IPS DF 19.7 (cell line): Measurements from ENCODE around the gene POLA1.

ENCODE experiments used
- DNase-seq: peaks from one replicate; pipeline ENCODE4 v3.0.0-alpha.2; 2013; ENCODE audit warnings: low read depth, low spot score

The POLA1 gene

DNA sequence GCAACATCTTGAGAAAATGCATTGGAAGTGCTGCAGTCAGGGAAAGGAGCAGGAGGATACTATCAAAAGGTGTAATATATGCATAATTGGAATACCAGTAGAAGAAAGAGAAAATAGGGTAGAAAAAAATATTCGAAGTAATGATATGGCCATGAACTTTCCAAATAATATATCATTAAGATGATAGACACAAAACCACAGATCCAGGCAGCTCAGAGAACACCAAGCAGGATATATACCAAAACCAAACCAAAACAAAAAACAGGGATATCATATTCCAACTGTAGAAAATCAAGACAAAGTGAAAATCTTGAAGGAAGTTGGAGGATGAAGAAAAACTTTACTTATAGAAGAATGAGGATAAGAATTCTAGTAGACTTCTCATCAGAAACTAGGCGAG lies 9.7 kb upstream of the POLA1 start:
- DNase-seq: no peak

DNA sequence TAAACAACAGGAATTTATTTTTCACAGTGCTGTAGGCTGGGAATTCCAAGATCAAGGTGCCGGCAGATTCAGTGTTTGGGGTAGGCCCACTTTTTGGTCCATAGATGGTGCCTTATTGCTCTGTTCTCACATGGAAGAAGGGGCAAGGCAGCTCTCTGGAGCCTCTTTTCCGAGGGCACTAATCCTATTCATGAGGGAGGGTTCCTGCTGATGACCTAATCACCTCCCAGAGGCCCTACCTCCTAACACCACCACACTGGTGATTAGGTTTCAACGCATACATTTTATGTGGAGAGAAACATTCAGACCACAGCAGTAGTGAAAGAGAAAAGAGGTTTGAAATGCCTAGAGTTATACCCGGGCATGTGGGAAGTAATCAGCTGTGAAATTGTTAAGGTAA lies 1.4 kb upstream of the POLA1 start:
- DNase-seq: no peak

DNA sequence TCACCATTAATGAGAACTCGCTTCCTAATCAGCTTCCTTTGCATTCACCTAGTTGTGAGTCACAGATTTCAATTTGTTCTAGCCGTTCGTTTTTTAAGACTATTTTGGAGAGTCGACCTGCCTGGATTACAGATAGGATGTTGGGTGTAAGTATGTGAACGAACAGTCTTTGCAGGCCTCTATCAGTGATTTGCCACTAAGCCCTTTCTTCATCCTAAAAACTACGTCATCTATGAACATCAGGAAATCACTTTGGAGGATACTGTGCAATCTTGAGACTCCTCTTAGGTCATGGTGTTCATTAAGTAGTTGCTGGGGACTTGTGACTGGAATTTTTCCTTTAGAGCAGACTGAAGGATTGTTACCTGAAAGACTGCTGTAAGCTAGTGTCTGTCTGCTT lies 1.1 kb downstream of the POLA1 start:
- no peak for DNase-seq

DNA sequence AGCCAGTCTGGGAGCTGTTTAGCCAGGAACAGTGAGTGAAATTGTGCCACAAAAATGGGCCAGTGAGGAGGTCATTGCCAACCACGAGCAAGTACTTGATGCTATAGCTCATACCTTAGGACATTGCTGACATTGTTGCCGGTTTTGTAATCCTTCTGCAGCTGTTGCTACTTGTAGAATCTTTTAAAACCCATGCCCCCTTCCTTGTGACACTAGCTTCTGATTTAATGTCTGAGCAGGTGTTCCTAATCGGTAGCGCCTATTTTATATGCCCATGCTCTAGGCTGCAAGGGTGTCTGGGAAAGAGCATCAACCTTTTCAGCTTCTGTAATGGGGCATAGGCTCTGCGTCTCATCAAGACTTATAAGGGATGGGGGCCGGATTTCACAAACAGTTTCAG lies 2.6 kb downstream of the POLA1 start:
- DNase-seq: no peak

DNA sequence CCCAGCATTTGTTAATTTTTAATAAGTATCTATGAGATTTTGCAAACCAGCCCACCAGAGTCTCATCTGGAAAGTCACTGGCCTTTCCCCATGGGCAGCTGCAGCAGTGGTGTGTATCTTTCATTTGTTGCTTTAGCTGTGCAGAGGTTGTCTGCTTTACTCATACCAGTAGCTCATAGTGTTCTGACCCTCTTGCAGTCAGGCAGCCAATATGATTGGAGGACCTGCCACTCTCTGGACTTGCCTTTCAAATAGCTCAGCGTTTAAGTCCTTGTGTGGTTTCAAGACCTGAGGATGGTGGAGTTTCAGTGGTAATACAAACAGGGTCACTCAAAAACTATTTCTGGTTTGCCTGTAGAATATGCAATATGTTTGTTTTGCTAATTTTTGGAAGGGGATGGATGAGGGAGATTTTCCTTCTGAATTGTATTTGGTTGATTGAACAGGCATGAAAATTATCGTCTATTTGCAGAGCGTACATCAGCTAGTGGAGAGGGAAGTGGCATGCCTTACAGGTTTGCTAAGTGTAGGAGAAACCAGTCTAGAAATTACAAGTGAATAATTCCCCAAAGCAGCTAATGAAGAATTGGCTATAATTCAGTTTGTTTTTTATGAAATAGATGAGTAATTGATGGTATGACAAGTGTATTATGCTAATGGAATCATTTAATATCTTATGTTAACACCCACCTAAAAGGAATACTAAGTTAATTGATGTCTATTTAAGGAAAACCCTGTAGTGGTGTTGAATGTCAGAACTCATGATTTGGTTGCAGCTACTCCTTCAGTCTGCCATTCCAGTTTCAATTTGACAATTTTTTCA lies 8.9 kb downstream of the POLA1 start:
- no peak for DNase-seq

DNA sequence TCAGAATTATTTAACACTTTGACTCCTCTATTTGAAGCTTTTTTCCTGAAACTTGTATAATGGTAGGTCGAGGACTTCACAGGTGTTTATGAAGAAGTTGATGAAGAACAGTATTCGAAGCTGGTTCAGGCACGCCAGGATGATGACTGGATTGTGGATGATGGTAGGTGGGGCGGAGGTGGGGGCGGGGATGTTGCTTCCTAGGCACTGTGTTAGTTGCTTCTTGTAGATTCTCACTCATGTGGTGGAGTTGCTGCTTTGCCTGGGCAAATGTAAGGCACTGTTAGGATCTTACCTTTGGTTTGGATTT lies 9.4 kb downstream of the POLA1 start:
- no peak for DNase-seq

DNA sequence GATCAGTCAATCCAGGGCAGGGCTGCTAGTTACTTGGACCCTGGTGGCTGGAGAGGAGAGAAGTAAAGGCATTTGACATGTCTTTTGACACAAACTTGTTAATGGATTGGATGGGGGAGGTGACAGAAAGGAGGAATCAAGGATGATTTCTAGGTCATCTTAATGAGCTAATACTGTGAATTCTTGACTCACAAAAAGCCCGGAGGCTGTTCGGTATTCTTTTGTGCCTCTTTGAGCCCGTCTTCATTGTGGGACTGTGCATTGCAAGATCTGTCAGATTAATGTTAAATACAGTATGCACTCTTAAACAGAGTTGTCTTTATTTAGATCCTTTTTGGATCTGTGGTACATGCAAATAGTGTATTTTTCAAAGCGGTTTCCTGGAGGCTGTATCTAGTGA lies 25.1 kb downstream of the POLA1 start:
- DNase-seq: no peak

DNA sequence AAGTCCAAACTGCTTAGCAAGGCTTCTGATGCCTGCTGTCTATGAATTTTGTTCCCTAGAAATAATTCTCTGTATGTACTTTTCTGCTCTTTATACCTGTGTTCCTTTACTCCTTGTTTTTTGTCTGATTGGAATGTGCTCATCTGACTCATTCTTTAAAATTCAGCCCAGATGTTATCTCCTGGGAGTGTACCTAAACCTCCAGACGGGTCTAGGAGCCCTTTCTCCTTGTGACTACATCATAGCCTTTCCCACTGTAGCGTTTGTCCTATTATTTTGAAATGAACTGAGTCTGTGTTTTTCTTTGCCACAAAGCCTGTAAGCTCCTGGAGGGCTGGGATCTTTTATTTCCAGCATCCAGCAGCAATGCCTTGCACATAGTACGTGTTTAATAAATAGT lies 26.3 kb downstream of the POLA1 start:
- no peak for DNase-seq

DNA sequence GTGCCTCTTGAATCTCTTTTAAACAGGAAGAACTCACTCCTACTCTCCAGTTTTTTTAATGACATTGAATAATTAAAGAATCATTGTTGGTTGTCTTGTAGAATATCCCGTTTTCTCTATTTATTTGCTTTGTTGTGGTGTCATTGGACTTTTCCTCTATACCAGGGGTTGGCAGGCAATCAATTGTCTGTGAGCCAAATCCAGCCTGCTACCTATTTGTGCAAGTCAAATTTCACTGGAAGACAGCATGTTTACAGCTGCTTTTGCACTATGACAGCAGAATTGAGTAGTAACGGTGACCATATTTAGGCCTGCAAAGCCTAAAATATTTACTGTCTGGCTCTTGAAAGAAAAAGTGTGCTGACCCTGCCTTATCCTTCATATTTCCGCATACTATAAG lies 34.8 kb downstream of the POLA1 start:
- no peak for DNase-seq

DNA sequence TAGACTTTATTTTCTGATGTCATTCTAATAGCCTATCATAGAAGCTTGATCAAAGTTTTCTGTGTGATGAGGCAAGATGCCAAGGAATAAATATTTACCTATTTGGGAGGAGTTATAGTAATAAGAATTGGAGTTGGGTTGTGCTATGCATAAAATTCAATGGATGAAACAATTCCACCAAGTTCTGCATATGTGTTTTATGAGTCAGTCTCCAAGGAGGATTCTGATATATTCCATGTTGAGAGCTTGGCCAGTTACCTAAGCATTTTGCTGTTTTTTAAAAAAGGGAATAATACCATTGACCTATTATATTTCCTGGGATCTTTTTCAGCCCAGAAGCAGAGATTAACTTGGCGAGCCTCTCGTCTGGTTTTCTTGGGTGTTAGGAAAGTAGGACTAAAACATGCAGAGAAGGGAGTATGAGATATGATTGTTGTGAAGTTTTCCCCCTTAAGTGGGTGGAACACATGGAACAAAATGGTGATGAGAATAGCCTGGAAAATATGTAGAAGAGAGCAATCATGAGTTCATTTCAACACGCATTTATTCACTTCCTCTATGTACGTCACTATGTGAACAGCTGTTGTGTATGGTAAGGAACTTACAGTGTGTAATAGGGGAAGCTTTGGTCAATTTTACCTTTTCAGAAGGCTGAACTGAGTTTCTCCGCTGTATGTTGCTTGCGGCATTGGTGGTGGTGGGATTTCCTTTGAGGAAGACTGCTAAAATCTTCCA lies 39.2 kb downstream of the POLA1 start:
- no peak for DNase-seq

DNA sequence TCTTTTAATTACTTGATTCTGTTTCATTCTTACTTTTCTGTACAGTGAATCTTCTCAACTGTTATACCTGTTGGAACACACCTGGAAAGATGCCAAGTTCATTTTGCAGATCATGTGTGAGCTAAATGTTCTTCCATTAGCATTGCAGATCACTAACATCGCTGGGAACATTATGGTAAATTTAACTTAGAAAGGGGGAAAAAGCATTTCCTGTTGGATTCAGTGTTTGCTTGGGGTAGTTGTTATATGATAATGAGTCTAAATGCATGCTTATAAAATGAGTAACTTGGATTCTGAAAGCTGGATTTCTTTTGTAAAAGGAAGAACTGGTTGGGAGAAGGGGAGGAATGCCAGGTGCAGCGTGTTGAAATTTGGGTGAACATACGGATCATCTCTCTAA lies 47.6 kb downstream of the POLA1 start:
- no peak for DNase-seq

DNA sequence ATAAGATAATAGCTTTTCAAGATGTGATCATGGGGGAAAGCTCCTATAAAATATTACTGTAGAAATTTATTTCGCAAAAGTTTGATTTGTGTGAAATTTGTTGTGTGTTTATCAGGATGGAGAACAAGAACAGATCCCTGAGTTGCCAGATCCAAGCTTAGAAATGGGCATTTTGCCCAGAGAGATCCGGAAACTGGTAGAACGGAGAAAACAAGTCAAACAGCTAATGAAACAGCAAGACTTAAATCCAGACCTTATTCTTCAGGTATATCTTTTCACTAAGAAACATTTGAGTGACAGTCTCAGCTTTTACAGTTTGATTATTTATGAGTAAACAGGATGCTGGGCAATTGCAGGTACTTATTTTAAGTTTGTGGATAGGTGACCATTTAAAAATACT lies 54.5 kb downstream of the POLA1 start:
- no peak for DNase-seq

DNA sequence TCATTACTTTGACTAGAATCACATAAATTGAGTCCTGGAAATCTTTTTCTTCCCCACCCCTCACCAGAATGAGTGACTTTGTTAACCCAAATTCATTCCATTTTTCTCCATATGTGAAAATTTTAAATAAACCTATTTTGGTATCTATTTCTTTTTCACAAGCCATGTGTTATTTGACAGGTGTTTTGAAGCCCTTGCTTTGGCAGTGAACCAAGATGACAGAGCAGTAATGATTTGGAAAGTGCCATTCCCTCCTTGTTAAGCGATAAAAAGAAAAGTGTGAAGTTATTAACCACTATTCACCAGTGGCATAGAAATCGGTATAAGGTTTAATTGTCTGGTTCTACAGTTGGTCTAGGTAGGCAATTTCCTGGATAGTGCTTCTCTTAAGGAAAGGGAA lies 66.1 kb downstream of the POLA1 start:
- DNase-seq: no peak

DNA sequence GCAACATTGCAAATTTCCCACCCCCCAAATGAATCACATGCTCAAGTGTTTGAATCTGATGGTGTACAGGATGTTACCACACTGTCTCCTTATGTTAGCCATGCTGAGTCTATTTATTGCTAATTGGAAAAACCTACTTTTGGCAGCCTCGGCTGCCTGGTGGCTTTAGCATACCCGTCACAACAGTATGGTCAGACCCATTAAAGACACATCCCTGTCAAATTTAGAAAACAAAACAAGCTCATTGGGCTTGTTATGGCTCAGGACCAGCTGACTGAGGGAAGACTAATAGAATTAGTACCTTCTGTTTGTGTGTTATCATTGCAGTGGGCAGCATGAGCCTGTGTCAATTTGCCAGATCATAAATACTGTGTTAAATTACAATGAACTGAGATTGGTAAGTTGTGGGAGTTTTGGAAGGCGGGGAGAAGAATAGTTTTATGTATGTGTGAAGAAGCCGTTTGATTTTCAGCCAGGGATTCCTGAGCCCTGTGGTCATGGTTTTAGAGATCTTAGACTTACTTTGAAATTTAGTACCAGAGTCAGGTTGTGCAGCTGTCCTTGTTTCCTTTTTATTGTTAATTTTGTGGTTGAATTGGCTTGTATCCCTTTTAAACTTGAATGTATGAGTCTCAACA lies 66.8 kb downstream of the POLA1 start:
- DNase-seq: no peak

DNA sequence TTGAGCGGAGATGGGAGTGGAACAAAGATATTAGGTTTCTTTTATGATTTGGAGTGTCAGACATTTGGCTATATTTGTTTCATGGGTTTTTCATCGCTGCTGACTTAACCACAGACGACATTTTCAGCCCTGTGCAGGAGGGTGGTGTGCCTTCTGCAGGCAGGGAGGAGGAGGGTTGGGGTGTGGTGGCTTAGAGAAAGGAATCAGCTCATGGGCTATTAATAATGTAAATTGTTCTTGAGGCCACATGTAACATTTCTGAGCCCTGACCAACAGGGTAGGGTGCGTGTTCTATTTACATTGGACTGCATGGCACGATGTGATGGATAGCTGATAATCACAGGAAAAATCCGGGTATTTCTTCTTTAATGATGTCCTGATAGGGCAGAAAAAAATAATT lies 67.6 kb downstream of the POLA1 start:
- DNase-seq: no peak

DNA sequence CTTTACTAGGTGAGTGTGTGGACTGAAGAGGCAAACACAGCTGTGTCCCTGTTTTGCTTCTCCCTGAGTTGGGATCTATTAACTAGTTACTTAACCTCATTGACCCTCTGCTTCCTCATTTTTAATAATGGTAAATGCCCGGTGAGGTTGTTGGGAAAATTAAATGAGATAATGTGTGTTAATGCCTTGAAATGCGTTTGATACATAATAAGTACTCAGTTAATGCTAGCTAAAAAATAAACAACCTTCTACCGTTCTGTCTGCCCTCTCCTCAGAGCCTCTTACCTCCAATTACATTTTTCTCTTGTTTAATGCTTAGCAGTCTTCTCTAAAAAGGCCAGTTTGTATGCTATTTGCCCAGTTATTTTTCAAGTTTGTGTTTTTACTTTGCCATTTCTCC lies 70.3 kb downstream of the POLA1 start:
- no peak for DNase-seq

DNA sequence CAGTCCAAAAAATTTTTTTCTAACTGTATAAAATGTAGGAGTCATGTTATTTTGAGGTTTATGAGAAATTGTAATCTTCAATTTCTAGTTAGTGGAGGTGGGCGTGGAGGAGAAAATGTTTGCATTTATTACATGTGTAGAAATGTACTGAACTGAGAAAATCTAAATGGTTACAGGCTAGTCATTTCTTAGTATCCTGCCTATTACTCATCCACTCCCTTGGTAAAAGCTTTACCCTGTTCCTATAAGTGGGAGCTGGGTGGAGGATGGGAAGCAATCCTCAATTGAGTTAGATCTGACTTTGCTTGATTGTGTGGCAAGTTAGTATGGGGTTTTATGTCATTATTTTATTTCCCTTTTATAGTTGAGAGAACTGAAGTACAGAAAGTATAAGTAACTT lies 73.8 kb downstream of the POLA1 start:
- no peak for DNase-seq

DNA sequence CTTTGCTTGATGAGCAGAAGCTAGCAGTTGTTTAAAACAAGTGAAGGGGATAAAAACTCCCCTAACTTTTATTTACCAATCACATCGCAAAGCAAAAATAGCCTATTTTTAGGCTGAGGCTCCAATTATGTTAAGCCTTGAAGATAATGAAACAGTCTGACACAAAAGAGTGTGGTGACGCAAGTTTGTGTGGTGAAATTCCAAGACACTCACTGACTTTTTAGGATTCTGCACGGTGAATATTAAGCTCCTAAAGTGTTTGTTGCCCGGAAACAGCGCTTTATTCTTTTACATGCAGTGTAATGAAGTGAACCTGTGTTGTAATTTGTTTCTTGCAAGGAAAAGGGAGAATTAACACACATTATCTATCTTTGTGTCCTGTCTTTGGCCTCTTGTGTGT lies 74.8 kb downstream of the POLA1 start:
- DNase-seq: no peak

DNA sequence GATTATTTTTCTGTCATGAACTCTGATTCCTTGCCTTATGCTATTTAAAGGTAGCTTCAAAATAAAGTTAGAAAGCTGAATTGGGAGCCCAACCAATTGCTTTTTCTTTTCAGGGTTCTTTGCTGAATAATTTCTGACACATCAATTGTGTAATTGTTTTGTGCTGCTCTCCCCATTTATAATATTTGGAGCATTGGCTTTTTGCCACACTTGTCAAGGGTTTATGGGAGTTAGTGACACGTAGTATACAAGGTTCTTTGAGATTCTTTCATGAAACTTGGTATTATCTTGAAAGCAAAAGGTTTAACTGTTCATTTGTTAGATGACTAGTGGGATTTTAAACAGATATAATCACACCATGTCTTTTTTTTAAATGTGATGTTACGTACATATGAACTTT lies 80.9 kb downstream of the POLA1 start:
- no peak for DNase-seq

DNA sequence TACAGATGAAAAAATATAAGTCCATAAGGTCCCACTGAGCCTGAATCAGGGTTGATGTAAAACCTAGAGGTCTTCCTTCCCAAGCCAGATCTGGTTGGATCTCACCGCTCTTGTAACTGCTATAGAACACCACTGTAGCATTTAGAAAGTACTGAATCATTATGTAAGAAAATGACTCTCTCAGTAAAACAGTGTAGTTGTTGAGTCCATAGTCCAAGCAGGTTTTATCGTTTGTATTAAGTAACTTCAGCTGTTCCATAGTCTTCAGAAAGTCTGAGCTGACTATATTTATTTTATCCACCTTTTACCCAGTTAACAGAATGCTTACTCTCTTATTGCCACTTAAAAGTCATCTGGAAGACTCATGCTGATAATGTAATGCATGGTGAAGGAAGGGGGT lies 82.2 kb downstream of the POLA1 start:
- no peak for DNase-seq

DNA sequence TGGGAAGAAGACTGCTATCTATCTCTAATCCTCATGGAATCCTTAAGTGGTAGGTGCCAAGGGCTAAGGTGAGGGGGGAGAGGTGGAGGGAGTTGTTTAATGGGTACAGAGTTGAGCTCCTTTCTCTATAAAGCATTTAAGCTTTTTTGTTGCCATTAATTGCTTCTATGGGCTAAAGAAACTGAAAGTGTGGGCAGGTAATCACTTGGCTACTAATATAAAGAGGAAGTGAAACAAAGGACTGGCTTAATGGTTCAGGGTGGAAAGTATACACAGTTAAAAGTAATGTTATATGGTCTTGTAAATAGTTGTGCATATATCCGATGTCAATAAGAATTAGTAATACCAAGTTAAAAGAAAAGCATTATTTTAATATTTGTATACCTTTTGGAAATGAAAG lies 83.9 kb downstream of the POLA1 start:
- DNase-seq: no peak

DNA sequence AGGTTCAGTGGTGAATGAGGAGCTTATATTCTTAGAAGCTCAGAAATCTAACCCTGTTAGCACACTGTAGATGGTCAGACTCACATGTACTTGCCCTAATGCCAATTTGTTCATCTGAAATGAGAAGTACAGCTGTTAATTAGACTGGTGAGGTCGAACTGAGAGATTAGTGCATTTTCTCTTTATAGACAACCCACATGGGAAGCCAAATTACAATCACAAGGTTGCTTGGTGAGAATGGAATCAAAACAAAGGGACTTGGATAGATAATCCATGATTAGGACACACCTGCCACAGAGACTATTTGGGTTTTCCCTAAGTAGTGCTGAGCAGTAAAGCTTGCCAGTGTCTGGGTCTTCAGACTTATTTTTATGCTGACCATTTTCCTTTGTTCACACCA lies 88.3 kb downstream of the POLA1 start:
- DNase-seq: no peak

DNA sequence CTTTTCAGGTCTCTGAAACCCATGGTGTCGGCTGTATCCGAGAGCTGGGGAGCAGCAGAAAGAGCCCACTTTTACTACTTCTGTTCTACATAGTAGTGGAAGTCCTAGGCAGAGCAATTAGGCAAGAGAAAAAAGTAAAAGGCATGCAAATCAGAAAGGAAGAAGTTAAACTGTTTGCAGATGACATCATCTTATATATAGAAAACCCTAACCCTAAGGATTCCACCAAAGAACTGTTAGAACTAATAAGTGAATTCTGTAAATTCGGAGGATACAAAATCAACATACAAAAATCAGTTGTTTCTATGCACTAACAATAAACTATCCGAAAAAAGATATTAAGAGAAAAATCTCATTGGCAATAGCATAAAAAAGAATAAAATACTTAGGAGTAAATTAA lies 95.3 kb downstream of the POLA1 start:
- no peak for DNase-seq
